ENCODE results near the gene SSC5D. TPM values are rescaled to one million over a fixed set of nuclear protein-coding genes. Genes with fewer than 3 reads are reported as not detected.
"Not testable (repeated sequence)": the region's sequence is repeated elsewhere in the genome, so short reads cannot be mapped to it uniquely, and the experiment has no call there.

Gene SSC5D
- total and polyA plus RNA-seq, 2 donors, result 0.80 to 1.8 TPM

DNA sequence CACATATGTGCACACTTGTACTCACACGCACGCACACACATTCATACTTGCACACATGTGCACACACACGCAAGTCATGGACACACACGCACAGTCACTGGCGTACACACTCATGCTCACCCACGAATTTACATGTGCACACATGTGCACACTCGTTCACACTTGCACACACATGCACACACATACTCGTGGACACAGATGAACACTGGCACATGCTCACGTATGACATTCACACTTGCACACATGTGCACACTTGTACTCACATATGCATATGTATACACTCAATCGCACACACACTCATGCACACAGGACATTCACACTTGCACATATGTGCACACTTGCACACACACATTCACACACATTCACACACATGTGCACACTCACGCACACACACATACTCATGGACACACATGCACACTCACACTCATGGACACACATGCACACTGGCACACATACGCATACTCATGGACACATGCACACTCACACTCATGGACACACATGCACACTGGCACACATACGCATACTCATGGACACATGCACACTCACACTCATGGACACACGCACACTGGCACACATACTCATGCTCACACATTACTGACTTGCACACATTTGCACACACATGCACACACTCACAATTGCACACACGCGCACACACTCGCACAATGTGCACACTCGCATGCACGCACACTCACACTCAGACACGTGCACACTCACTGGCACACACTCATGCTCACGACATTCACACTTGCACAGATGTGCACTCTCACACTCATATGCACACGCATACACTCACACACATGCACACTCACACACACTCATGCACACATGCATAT lies 39.2 kb downstream of the SSC5D start:
- 91% methylated on average over 22 of the region's 22 CpGs for whole genome bisulfite sequencing
- no peak for DNase-seq (ENCODE audit: low read depth in 6 of 9, low spot score in 9 of 9)
- Histone ChIP-seq H3K4me1 (ENCODE audit: control insufficient read depth in 2 of 2, insufficient read depth in 2 of 2, low read length in 2 of 2) (no peaks in the 10 kb centered on the region), H3K36me3 (ENCODE audit: control insufficient read depth in 2 of 2, insufficient read depth in 2 of 2, low read length in 1 of 2) (no peaks in the 10 kb centered on the region), H3K4me3 (ENCODE audit: low read length in 2 of 2) (no peak overlapping the region), H3K27me3 (ENCODE audit: control insufficient read depth in 2 of 2, insufficient read depth in 1 of 2, low read length in 1 of 2) (peaks cover 0 to 9% of the 10 kb centered on the region in 2 donors), H3K9me3 (ENCODE audit: control insufficient read depth in 2 of 2, insufficient read depth in 1 of 2, low read length in 1 of 2) (peaks cover 0 to 1% of the 10 kb centered on the region in 2 donors), H3K27ac (ENCODE audit: low read depth in 1 of 2, low read length in 1 of 2) (no peak overlapping the region)

DNA sequence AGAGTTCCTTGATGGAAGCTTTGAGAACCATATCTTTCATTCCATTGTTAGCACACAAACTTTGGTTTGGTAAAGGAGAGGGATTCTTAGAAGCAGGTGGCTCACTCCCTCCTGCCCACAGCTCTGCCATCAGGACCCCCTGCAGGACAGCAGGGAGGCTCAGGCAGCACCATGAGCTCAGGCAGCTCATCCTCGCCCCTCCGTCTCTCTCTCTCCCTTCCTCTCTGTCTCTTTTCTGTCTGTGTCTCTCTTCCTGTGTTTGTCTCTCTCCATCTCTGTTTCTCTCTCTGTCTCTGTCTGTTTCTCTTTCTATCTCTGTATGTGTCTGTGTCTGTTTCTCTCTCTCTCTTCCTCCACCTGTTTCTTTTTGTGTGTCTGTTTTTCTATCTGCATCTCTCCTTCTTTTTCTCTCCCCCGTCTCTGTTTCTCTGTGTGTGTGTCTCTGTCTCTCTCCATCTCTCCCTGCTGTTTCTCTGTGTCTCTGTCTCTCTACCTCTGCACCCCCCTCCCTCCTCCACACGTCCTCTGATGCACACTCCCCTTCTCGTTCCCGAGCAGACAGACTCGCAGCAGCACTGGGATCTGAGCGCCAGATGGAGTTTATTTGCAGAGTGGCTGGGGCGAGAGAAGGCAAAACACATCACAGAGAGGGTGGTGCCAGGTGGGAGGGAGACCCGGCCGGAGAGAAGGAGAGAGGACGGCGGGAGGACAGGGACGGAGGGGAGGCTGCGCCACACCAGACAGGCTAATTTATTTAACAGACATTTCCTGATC lies 40.0 kb downstream of the SSC5D start:
- Histone ChIP-seq H3K4me1 (ENCODE audit: control insufficient read depth in 2 of 2, insufficient read depth in 2 of 2, low read length in 2 of 2) (no peaks in the 10 kb centered on the region), H3K4me3 (ENCODE audit: low read length in 2 of 2) (no peak overlapping the region), H3K9me3 (ENCODE audit: control insufficient read depth in 2 of 2, insufficient read depth in 1 of 2, low read length in 1 of 2) (peaks cover 0 to 1% of the 10 kb centered on the region in 2 donors), H3K27me3 (ENCODE audit: control insufficient read depth in 2 of 2, insufficient read depth in 1 of 2, low read length in 1 of 2) (peaks cover 0 to 9% of the 10 kb centered on the region in 2 donors), H3K36me3 (ENCODE audit: control insufficient read depth in 2 of 2, insufficient read depth in 2 of 2, low read length in 1 of 2) (no peaks in the 10 kb centered on the region), H3K27ac (ENCODE audit: low read depth in 1 of 2, low read length in 1 of 2) (no peak overlapping the region)
- WGBS, result 81% methylated on average over 15 of the region's 15 CpGs
- DNase-seq (ENCODE audit: low read depth in 6 of 9, low spot score in 9 of 9), result no peak

DNA sequence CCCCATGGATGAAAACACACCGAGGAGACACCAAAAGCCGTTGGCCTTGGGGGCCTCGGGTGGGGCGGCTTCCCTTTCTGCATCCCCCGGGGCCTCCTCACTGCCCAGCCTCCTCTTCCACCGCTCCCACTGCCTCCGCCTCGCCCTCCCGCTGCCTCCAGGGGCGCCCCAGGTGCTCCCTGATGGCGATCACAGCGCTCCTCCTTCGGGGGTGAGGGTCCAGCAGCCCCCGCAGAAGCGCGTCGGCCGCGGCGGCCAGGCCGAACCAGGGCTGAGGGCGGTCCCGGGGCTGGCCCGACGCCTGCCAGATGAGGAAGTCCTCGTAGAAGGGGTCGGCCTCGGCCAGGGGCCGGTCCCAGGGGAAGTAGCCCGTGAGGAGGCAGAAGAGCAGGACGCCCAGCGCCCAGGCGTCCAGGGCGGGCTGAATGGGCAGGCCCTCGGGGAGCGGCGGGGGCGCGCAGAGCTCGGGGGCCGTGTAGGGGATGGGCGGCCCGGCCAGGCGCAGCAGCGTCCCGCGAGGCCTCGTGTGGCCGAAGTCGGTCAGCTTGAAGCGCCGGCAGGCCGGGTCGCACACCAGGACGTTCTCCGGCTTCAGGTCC lies 41.5 kb downstream of the SSC5D start:
- H3K36me3 ChIP-seq (ENCODE audit: control insufficient read depth in 2 of 2, insufficient read depth in 2 of 2, low read length in 1 of 2), result no peaks in the 10 kb centered on the region
- no peak overlapping the region for H3K4me3 ChIP-seq (ENCODE audit: low read length in 2 of 2)
- no peaks in the 10 kb centered on the region for H3K4me1 ChIP-seq (ENCODE audit: control insufficient read depth in 2 of 2, insufficient read depth in 2 of 2, low read length in 2 of 2)
- 93% methylated on average over 56 of the region's 56 CpGs for WGBS
- peaks cover 0 to 9% of the 10 kb centered on the region in 2 donors for H3K27me3 ChIP-seq (ENCODE audit: control insufficient read depth in 2 of 2, insufficient read depth in 1 of 2, low read length in 1 of 2)
- DNase-seq (ENCODE audit: low read depth in 6 of 9, low spot score in 9 of 9), result no peak
- H3K9me3 ChIP-seq (ENCODE audit: control insufficient read depth in 2 of 2, insufficient read depth in 1 of 2, low read length in 1 of 2), result peaks cover 0 to 1% of the 10 kb centered on the region in 2 donors
- no peak overlapping the region for H3K27ac ChIP-seq (ENCODE audit: low read depth in 1 of 2, low read length in 1 of 2)

GRCh38 chr19:55530996-55531395 lies 42.8 kb downstream of the SSC5D start:
- 96% methylated on average over 26 of the region's 26 CpGs for WGBS
- Histone ChIP-seq H3K4me3 (ENCODE audit: low read length in 2 of 2) (no peak overlapping the region), H3K9me3 (ENCODE audit: control insufficient read depth in 2 of 2, insufficient read depth in 1 of 2, low read length in 1 of 2) (peaks cover 0 to 1% of the 10 kb centered on the region in 2 donors), H3K27me3 (ENCODE audit: control insufficient read depth in 2 of 2, insufficient read depth in 1 of 2, low read length in 1 of 2) (peaks cover 0 to 9% of the 10 kb centered on the region in 2 donors), H3K4me1 (ENCODE audit: control insufficient read depth in 2 of 2, insufficient read depth in 2 of 2, low read length in 2 of 2) (no peaks in the 10 kb centered on the region), H3K36me3 (ENCODE audit: control insufficient read depth in 2 of 2, insufficient read depth in 2 of 2, low read length in 1 of 2) (no peaks in the 10 kb centered on the region), H3K27ac (ENCODE audit: low read depth in 1 of 2, low read length in 1 of 2) (no peak overlapping the region)
- DNase-seq (ENCODE audit: low read depth in 6 of 9, low spot score in 9 of 9), result no peak

GRCh38 chr19:55534280-55534679 lies 46.0 kb downstream of the SSC5D start:
- not testable (repeated sequence) for H3K27me3 ChIP-seq (ENCODE audit: control insufficient read depth in 2 of 2, insufficient read depth in 1 of 2, low read length in 1 of 2); H3K4me3 ChIP-seq (ENCODE audit: low read length in 2 of 2)
- WGBS, result 96% methylated on average over 7 of the region's 7 CpGs

GRCh38 chr19:55535173-55535964 lies 47.1 kb downstream of the SSC5D start:
- Histone ChIP-seq H3K9me3 (ENCODE audit: control insufficient read depth in 2 of 2, insufficient read depth in 1 of 2, low read length in 1 of 2) (peaks cover 0 to 1% of the 10 kb centered on the region in 2 donors), H3K27me3 (ENCODE audit: control insufficient read depth in 2 of 2, insufficient read depth in 1 of 2, low read length in 1 of 2) (no peaks in the 10 kb centered on the region), H3K4me3 (ENCODE audit: low read length in 2 of 2) (no peak overlapping the region), H3K27ac (ENCODE audit: low read depth in 1 of 2, low read length in 1 of 2) (no peak overlapping the region), H3K36me3 (ENCODE audit: control insufficient read depth in 2 of 2, insufficient read depth in 2 of 2, low read length in 1 of 2) (no peaks in the 10 kb centered on the region), H3K4me1 (ENCODE audit: control insufficient read depth in 2 of 2, insufficient read depth in 2 of 2, low read length in 2 of 2) (no peaks in the 10 kb centered on the region)
- 92% methylated on average over 12 of the region's 12 CpGs for WGBS
- no peak for DNase-seq (ENCODE audit: low read depth in 6 of 9, low spot score in 9 of 9)

More at GRCh38 chr19:55534280-55534679, 46.0 kb downstream of the SSC5D start:
- H3K27ac ChIP-seq (ENCODE audit: low read depth in 1 of 2, low read length in 1 of 2); H3K36me3 ChIP-seq (ENCODE audit: control insufficient read depth in 2 of 2, insufficient read depth in 2 of 2, low read length in 1 of 2); H3K4me1 ChIP-seq (ENCODE audit: control insufficient read depth in 2 of 2, insufficient read depth in 2 of 2, low read length in 2 of 2); DNase-seq (ENCODE audit: low read depth in 6 of 9, low spot score in 9 of 9); H3K9me3 ChIP-seq (ENCODE audit: control insufficient read depth in 2 of 2, insufficient read depth in 1 of 2, low read length in 1 of 2): not testable (repeated sequence)

DNA sequence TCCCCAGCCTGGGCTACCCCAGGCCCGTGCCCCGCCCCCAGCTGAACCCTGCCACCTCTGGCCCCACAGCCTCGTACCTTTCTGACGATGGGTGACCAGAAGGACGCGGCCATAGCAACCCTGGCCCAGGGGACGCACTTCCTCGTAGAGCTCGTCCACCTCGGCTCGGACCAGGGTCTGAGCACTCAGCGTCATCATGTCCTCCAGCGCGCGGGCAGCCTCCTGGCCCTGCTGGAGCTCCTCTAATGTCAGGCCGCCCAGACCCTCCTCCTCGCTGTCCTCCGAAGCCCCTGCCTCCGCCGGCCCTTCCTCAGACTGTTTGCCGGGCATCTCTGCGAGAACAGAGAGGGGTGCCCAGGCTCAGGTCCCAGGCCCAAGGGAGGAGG lies 47.7 kb downstream of the SSC5D start:
- H3K36me3 ChIP-seq (ENCODE audit: control insufficient read depth in 2 of 2, insufficient read depth in 2 of 2, low read length in 1 of 2), result no peaks in the 10 kb centered on the region
- WGBS, result 97% methylated on average over 22 of the region's 22 CpGs
- DNase-seq (ENCODE audit: low read depth in 6 of 9, low spot score in 9 of 9), result no peak

DNA sequence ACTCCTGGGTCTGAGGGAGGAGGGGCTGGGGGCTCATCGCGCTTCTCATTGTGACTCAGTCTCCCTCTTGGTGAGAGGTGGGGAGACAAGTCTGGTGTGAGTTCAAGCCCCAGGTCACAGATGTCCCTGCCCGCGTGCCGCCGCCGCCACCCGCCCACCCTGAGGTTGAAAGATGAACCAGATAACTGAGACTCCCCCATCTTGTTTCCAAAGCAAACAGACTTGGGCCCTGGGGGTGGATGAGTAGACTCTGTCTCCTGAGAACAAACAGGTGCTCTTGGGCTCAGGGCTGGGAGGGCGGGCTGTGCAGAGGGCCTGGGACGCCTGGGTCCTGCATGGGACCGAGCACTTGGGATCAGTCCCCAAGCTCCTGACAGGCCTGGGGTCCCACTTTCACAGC lies 48.1 kb downstream of the SSC5D start:
- no peak overlapping the region for H3K4me3 ChIP-seq (ENCODE audit: low read length in 2 of 2)
- no peak for DNase-seq (ENCODE audit: low read depth in 6 of 9, low spot score in 9 of 9)
- H3K27ac ChIP-seq (ENCODE audit: low read depth in 1 of 2, low read length in 1 of 2), result no peak overlapping the region
- H3K36me3 ChIP-seq (ENCODE audit: control insufficient read depth in 2 of 2, insufficient read depth in 2 of 2, low read length in 1 of 2), result no peaks in the 10 kb centered on the region
- H3K4me1 ChIP-seq (ENCODE audit: control insufficient read depth in 2 of 2, insufficient read depth in 2 of 2, low read length in 2 of 2), result no peaks in the 10 kb centered on the region
- 92% methylated on average over 11 of the region's 11 CpGs for WGBS
- H3K9me3 ChIP-seq (ENCODE audit: control insufficient read depth in 2 of 2, insufficient read depth in 1 of 2, low read length in 1 of 2), result no peaks in the 10 kb centered on the region
- no peaks in the 10 kb centered on the region for H3K27me3 ChIP-seq (ENCODE audit: control insufficient read depth in 2 of 2, insufficient read depth in 1 of 2, low read length in 1 of 2)

More for the DNA sequence above, 47.7 kb downstream of the SSC5D start:
- H3K27me3 ChIP-seq (ENCODE audit: control insufficient read depth in 2 of 2, insufficient read depth in 1 of 2, low read length in 1 of 2), result no peaks in the 10 kb centered on the region
- no peaks in the 10 kb centered on the region for H3K4me1 ChIP-seq (ENCODE audit: control insufficient read depth in 2 of 2, insufficient read depth in 2 of 2, low read length in 2 of 2)
- no peak overlapping the region for H3K27ac ChIP-seq (ENCODE audit: low read depth in 1 of 2, low read length in 1 of 2)
- peaks cover 0 to 1% of the 10 kb centered on the region in 2 donors for H3K9me3 ChIP-seq (ENCODE audit: control insufficient read depth in 2 of 2, insufficient read depth in 1 of 2, low read length in 1 of 2)
- H3K4me3 ChIP-seq (ENCODE audit: low read length in 2 of 2), result no peak overlapping the region

Data from thymus (tissue), 11 donors.